H1 (cell line): Measurements from ENCODE around the gene CXCR5. TPM values are rescaled to one million over a fixed set of nuclear protein-coding genes. Genes with fewer than 3 reads are reported as not detected.

ENCODE experiments used
- CTCF ChIA-PET: fragments of 300-600 bp; sonication (Branson Sonifier 250); formaldehyde crosslinking; loops from one replicate; lab custom pipeline; 2021; ENCODE audit not compliant: partially characterized antibody; lab: Charles Lee
- POLR2A ChIA-PET: fragments of 300-600 bp; sonication (Branson Sonifier 250); formaldehyde crosslinking; loops from one replicate; lab custom pipeline; 2021; ENCODE audit warnings: inconsistent platforms; ENCODE audit not compliant: partially characterized antibody; lab: Charles Lee
- DNase-seq, 2 experiments: peaks; one replicate each; pipeline versions ENCODE4 v3.0.0 to v3.0.0-alpha.2; 2010 to 2022; ENCODE audit warnings: low spot score in 2 of 2, low read depth in 1 of 2, mixed read lengths in 1 of 2
- FAIRE-seq: peaks from 2 replicates; lab custom pipeline; 2011; peaks lifted over from hg19 to GRCh38; lab: Jason Lieb, UNC
- H2AFZ ChIP-seq: 2 replicates; pipeline ENCODE4 v1.8.1; 2012; ENCODE audit warnings: low read length, inconsistent platforms
- H2AK5ac ChIP-seq: 2 replicates; pipeline ENCODE4 v1.6.1; 2013; ENCODE audit warnings: low read depth, low read length
- H2BK120ac ChIP-seq: replicated peaks from 2 replicates; pipeline ENCODE3; 2013; ENCODE audit warnings: low read depth, low read length, inconsistent platforms
- H2BK12ac ChIP-seq: 2 replicates; pipeline ENCODE4 v1.6.1; 2013; ENCODE audit warnings: low read depth, low read length
- H2BK15ac ChIP-seq: 2 replicates; pipeline ENCODE4 v1.6.1; 2013; ENCODE audit warnings: low read length
- H2BK20ac ChIP-seq: 2 replicates; pipeline ENCODE4 v1.6.1; 2013; ENCODE audit warnings: low read length
- H2BK5ac ChIP-seq: 2 replicates; pipeline ENCODE4 v1.6.1; 2013; ENCODE audit warnings: low read depth, low read length
- H3K14ac ChIP-seq: 2 replicates; pipeline ENCODE4 v1.6.1; 2013; ENCODE audit warnings: inconsistent platforms; ENCODE audit not compliant: insufficient read length
- H3K18ac ChIP-seq: 2 replicates; pipeline ENCODE4 v1.6.1; 2013; ENCODE audit warnings: low read length; ENCODE audit errors: extremely low read depth
- H3K23ac ChIP-seq: 2 replicates; pipeline ENCODE4 v1.6.1; 2013; ENCODE audit warnings: inconsistent platforms; ENCODE audit not compliant: insufficient read length
- H3K23me2 ChIP-seq: 2 replicates; pipeline ENCODE4 v1.6.1; 2013; ENCODE audit warnings: low read depth, low read length
- H3K27ac ChIP-seq: 2 replicates; pipeline ENCODE4 v1.6.1; 2011; ENCODE audit warnings: low read depth, low read length, inconsistent platforms
- H3K27me3 ChIP-seq, 4 experiments: replicated peaks in 1 of 4; 1 replicate in 1 of 4; 2 replicates in 3 of 4; pipeline versions ENCODE4 v1.6.1 to v1.8.1; 2011 to 2013; ENCODE audit warnings: low read length in 3 of 4, mild to moderate bottlenecking in 3 of 4, inconsistent platforms in 2 of 4, mixed read lengths in 2 of 4, moderate library complexity in 1 of 4; ENCODE audit not compliant: control insufficient read depth in 3 of 4, insufficient read depth in 3 of 4; ENCODE audit errors: extremely low read depth in 1 of 4
- H3K36me3 ChIP-seq, 4 experiments: 2 replicates each; pipeline versions ENCODE4 v1.6.1 to v1.8.1; 2011 to 2013; ENCODE audit warnings: mild to moderate bottlenecking in 4 of 4, low read length in 3 of 4, moderate library complexity in 2 of 4, control low read depth in 1 of 4, inconsistent platforms in 1 of 4; ENCODE audit not compliant: insufficient read depth in 4 of 4, control insufficient read depth in 2 of 4
- H3K4ac ChIP-seq: replicated peaks from 2 replicates; pipeline ENCODE3; 2013; ENCODE audit warnings: low read length, low read depth, mixed read lengths, inconsistent platforms; ENCODE audit not compliant: insufficient read length
- H3K4me1 ChIP-seq, 4 experiments: replicated peaks in 1 of 4; 1 replicate in 1 of 4; 2 replicates in 3 of 4; pipeline versions ENCODE4 v1.6.1 to v1.8.1; 2011 to 2013; ENCODE audit warnings: low read length in 3 of 4, inconsistent platforms in 2 of 4, mixed read lengths in 1 of 4; ENCODE audit not compliant: insufficient read depth in 4 of 4, control insufficient read depth in 3 of 4
- H3K4me2 ChIP-seq, 2 experiments: 2 replicates each; pipeline versions ENCODE4 v1.6.1 to v1.8.1; 2011 to 2013; ENCODE audit warnings: low read depth in 2 of 2, low read length in 2 of 2, control low read depth in 1 of 2, inconsistent platforms in 1 of 2, mild to moderate bottlenecking in 1 of 2; ENCODE audit not compliant: insufficient read depth in 1 of 2
- H3K4me3 ChIP-seq, 4 experiments: fragments of 200-600, 300-600 bp in 1 of 4; sonication (generic), shearing (Covaris generic), sonication (Bioruptor Twin) in 1 of 4; 2 replicates each; pipeline versions ENCODE4 v1.5.1 to v1.8.1; 2011 to 2016; ENCODE audit warnings: low read length in 4 of 4, low read depth in 3 of 4, control low read depth in 2 of 4, inconsistent platforms in 2 of 4, mild to moderate bottlenecking in 2 of 4, mixed read lengths in 1 of 4, moderate library complexity in 1 of 4; ENCODE audit not compliant: insufficient read depth in 2 of 4; ENCODE audit errors: extremely low read depth in 1 of 4
- H3K56ac ChIP-seq: replicated peaks from 2 replicates; pipeline ENCODE3; 2013; ENCODE audit warnings: low read depth, mild to moderate bottlenecking, mixed read lengths, low read length, inconsistent platforms; ENCODE audit not compliant: insufficient read length
- H3K79me1 ChIP-seq: 2 replicates; pipeline ENCODE4 v1.6.1; 2013; ENCODE audit warnings: low read depth, low read length, control low read depth
- H3K79me2 ChIP-seq, 2 experiments: 2 replicates each; pipeline versions ENCODE4 v1.6.1 to v1.8.1; 2012 to 2013; ENCODE audit warnings: low read length in 2 of 2, mild to moderate bottlenecking in 2 of 2, inconsistent platforms in 1 of 2; ENCODE audit not compliant: insufficient read depth in 2 of 2, control insufficient read depth in 1 of 2
- H3K9ac ChIP-seq, 4 experiments: replicated peaks in 1 of 4; 1 replicate in 1 of 4; 2 replicates in 3 of 4; pipeline versions ENCODE4 v1.6.1 to v1.8.1; 2011 to 2013; ENCODE audit warnings: low read depth in 3 of 4, low read length in 3 of 4, control low read depth in 2 of 4, mild to moderate bottlenecking in 2 of 4, moderate library complexity in 2 of 4, inconsistent platforms in 1 of 4; ENCODE audit errors: extremely low read depth in 1 of 4
- H3K9me3 ChIP-seq, 2 experiments: 2 replicates each; pipeline versions ENCODE4 v1.6.1 to v1.8.1; 2012 to 2013; ENCODE audit warnings: mild to moderate bottlenecking in 2 of 2, moderate library complexity in 2 of 2, control low read depth in 1 of 2, inconsistent platforms in 1 of 2, low read depth in 1 of 2, low read length in 1 of 2, mixed read lengths in 1 of 2; ENCODE audit not compliant: insufficient read depth in 2 of 2
- H4K20me1 ChIP-seq, 2 experiments: replicated peaks in 1 of 2; 2 replicates each; pipeline versions ENCODE3 to v1.8.1; 2011 to 2013; ENCODE audit warnings: inconsistent platforms in 2 of 2, low read length in 2 of 2, mild to moderate bottlenecking in 1 of 2; ENCODE audit not compliant: insufficient read depth in 2 of 2, control insufficient read depth in 1 of 2
- H4K5ac ChIP-seq: 2 replicates; pipeline ENCODE4 v1.6.1; 2013; ENCODE audit warnings: low read length, low read depth, mixed read lengths, inconsistent platforms; ENCODE audit not compliant: insufficient read length
- H4K8ac ChIP-seq: 2 replicates; pipeline ENCODE4 v1.8.0; 2013; ENCODE audit warnings: mild to moderate bottlenecking, moderate library complexity, low read length, inconsistent platforms; ENCODE audit not compliant: insufficient read depth; ENCODE audit errors: extremely low read depth
- H4K91ac ChIP-seq: replicated peaks from 2 replicates; pipeline ENCODE3; 2013; ENCODE audit warnings: low read length, mixed read lengths, inconsistent platforms; ENCODE audit not compliant: insufficient read length
- E2F6 ChIP-seq: IDR thresholded peaks from 2 replicates; pipeline ENCODE4 v1.6.1; 2012; ENCODE audit warnings: inconsistent platforms
- HDAC2 ChIP-seq, 2 experiments: fragments of 300-600 bp in 1 of 2; sonication (generic) in 1 of 2; IDR thresholded peaks; 2 replicates each; pipeline ENCODE4 v1.6.1; 2011 to 2012; ENCODE audit warnings: low read depth in 2 of 2, low read length in 2 of 2, mild to moderate bottlenecking in 2 of 2, moderate library complexity in 2 of 2, borderline replicate concordance in 1 of 2, inconsistent platforms in 1 of 2
- KDM4A ChIP-seq: IDR thresholded peaks from one replicate; pipeline ENCODE4 v1.7.1; 2012; ENCODE audit warnings: low read depth, mild to moderate bottlenecking, moderate library complexity, low read length, inconsistent platforms; ENCODE audit not compliant: severe bottlenecking
- PHF8 ChIP-seq: fragments of 200-600 bp; sonication (generic); conservative IDR thresholded peaks from 2 replicates; pipeline ENCODE4 v1.7.1; 2012; ENCODE audit warnings: low read depth, mild to moderate bottlenecking, inconsistent platforms, low read length, moderate library complexity
- RAD21 ChIP-seq, 2 experiments: IDR thresholded peaks in 1 of 2; conservative IDR thresholded peaks in 1 of 2; 2 replicates each; pipeline ENCODE4 v1.6.1; 2011; ENCODE audit warnings: low read depth in 2 of 2, low read length in 2 of 2, improper control_type of control experiment in 1 of 2, inconsistent platforms in 1 of 2, mild to moderate bottlenecking in 1 of 2, moderate library complexity in 1 of 2
- SIN3A ChIP-seq, 2 experiments: IDR thresholded peaks in 1 of 2; conservative IDR thresholded peaks in 1 of 2; 2 replicates each; pipeline ENCODE4 v1.6.1; 2011 to 2012; ENCODE audit warnings: low read length in 2 of 2, improper control_type of control experiment in 1 of 2, low read depth in 1 of 2, mild to moderate bottlenecking in 1 of 2
- TCF12 ChIP-seq: IDR thresholded peaks from 2 replicates; pipeline ENCODE4 v1.6.1; 2011; ENCODE audit warnings: low read depth, mild to moderate bottlenecking, low read length
- TEAD4 ChIP-seq: IDR thresholded peaks from 2 replicates; pipeline ENCODE4 v1.6.1; 2012; ENCODE audit warnings: low read depth, low read length, inconsistent platforms, mixed read lengths
- WGBS, 2 experiments: shearing (Covaris generic) in 1 of 2; methylation state at CpG; one replicate each; pipeline versions ENCODE4 v1.1.6 to v1.1.7; 2013 to 2015; ENCODE audit warnings: low lambda C conversion rate in 2 of 2, mixed read lengths in 2 of 2, inconsistent platforms in 1 of 2, low coverage in 1 of 2, missing lambda C conversion rate in 1 of 2; ENCODE audit not compliant: insufficient replicate concordance in 2 of 2, insufficient coverage in 1 of 2, insufficient read length in 1 of 2; ENCODE audit errors: extremely low coverage in 1 of 2, missing lambda C conversion rate in 1 of 2; 5-methylcytosine and 5-hydroxymethylcytosine counted together
- polyA plus RNA-seq, 7 experiments: library from polyadenylated mRNA; depleted of rRNA in 3 of 7; stranded (reverse) in 5 of 7; unstranded in 2 of 7; fragments of >200 nt in 5 of 7; fragments of 200-250 nt in 2 of 7; gene quantifications; 1 replicate in 5 of 7; 2 replicates in 1 of 7; 4 replicates in 1 of 7; pipeline versions ENCODE4 v1.2.1 to v1.2.3, GENCODE V29; 2011 to 2013; ENCODE audit warnings: missing spikeins in 2 of 7, mixed read lengths in 2 of 7
- total RNA-seq: library from RNA; stranded (reverse); fragmentation: NEBNext Ultra II Directional; extraction: Animal tissue kit (Norgen Biotek cat#: 25700); gene quantifications from 2 replicates; pipeline ENCODE4 v1.2.1, GENCODE V29; 2021

The CXCR5 gene
- total and polyA plus RNA-seq, 2 of the 8 experiments (the other 6 are each of a cell fraction or from before 2014, with no cell fraction given): not detected

GRCh38 chr11:118910309-118911112 lies 26.8 kb downstream of the CXCR5 start:
- Histone ChIP-seq H3K36me3 (peaks cover 2 to 11% (median 9%) of the 10 kb centered on the region in 4 experiments; a peak in 5 of 8 replicates), H4K8ac (peak overlapping the region; percentile 80), H3K4ac (peak overlapping the region; percentile 88), H3K56ac (peak overlapping the region; percentile 36), H3K4me3 (peak overlapping the region; percentile 47 to 61 (median 58)), H3K14ac (no peak overlapping the region), H2BK15ac (0 out of 2 replicates have a peak overlapping the region, but pooled peaks have one; percentile 88), H3K23me2 (peaks cover 19% of the 10 kb centered on the region), H2BK20ac (0 out of 2 replicates have a peak overlapping the region, but pooled peaks have one; percentile 61), H3K18ac (peak overlapping the region; percentile 98), H3K4me2 (peak overlapping the region; percentile 86 to 92), H3K27me3 (no peaks in the 10 kb centered on the region), H2AFZ (no peak overlapping the region), H2AK5ac (peak overlapping the region; percentile 5; the same call in 1 of the 2 replicates), H3K4me1 (peaks cover 9 to 67% (median 55%) of the 10 kb centered on the region in 4 experiments), H3K9me3 (no peaks in the 10 kb centered on the region), H3K9ac (peak overlapping the region in 2 of 4 experiments; percentile 69 to 75; a peak in 5 of 7 replicates), H2BK120ac (peak overlapping the region; percentile 37), H2BK12ac (peak overlapping the region; percentile 68), H2BK5ac (peak overlapping the region; percentile 100), H3K27ac (peak overlapping the region; percentile 87), H4K5ac (peak overlapping the region; percentile 85), H3K23ac (no peak overlapping the region), H4K91ac (peak overlapping the region; percentile 100), H4K20me1 (peaks cover 2 to 14% of the 10 kb centered on the region in 2 experiments), H3K79me1 (peaks cover 12% of the 10 kb centered on the region), H3K79me2 (peaks cover 4 to 71% of the 10 kb centered on the region in 2 experiments)
- FAIRE-seq: no peak
- 3% methylated on average over 44 of the region's 67 CpGs; no CpG with 5 or more reads in 1 of the 2 experiments for WGBS, 2 experiments
- DNase-seq: peak in 1 of 2 experiments; percentile 79
- ChIA-PET POLR2A (interaction anchor here (0.6 to 10.7 kb wide), 9 partner anchors 11 to 146 kb away, joined by 3 to 101 read pairs (median 6); partner anchors contain the start of genes CENATAC, DDX6 and HYOU1), CTCF (interaction anchor here (1.3 to 3.1 kb wide), 3 partner anchors 9 to 119 kb away, joined by 3 to 15 read pairs (median 5); partner anchors contain the start of gene DDX6)
- TF ChIP-seq PHF8: 0 out of 2 replicates have a peak, but pooled peaks have one; percentile 35
- TF ChIP-seq TEAD4: peak; percentile 78
- peak in 1 of 2 experiments; percentile 65; a peak in 1 of 4 replicates for TF ChIP-seq HDAC2 (IDR thresholded peaks at IDR 0.05; ENCODE audit: borderline replicate concordance in 1 of 2, low read depth in 2 of 2, low read length in 2 of 2)
- peak in 1 of 2 experiments; percentile 44; a peak in 1 of 4 replicates for TF ChIP-seq SIN3A (conservative IDR thresholded peaks at IDR 0.05 in 1 of 2, IDR thresholded peaks at IDR 0.05 in 1 of 2; ENCODE audit: low read depth in 1 of 2, low read length in 2 of 2)
- peak; percentile 53 for TF ChIP-seq E2F6
- TF ChIP-seq RAD21 (IDR thresholded peaks at IDR 0.05 in 1 of 2, conservative IDR thresholded peaks at IDR 0.05 in 1 of 2; ENCODE audit: low read depth in 2 of 2, low read length in 2 of 2): peak in 1 of 2 experiments; percentile 10; a peak in 1 of 4 replicates
- peak; percentile 5 for TF ChIP-seq KDM4A
- peak; percentile 55; the same call in 1 of the 2 replicates for TF ChIP-seq TCF12
